ENCODE measurements around the gene STK32B.

DNA sequence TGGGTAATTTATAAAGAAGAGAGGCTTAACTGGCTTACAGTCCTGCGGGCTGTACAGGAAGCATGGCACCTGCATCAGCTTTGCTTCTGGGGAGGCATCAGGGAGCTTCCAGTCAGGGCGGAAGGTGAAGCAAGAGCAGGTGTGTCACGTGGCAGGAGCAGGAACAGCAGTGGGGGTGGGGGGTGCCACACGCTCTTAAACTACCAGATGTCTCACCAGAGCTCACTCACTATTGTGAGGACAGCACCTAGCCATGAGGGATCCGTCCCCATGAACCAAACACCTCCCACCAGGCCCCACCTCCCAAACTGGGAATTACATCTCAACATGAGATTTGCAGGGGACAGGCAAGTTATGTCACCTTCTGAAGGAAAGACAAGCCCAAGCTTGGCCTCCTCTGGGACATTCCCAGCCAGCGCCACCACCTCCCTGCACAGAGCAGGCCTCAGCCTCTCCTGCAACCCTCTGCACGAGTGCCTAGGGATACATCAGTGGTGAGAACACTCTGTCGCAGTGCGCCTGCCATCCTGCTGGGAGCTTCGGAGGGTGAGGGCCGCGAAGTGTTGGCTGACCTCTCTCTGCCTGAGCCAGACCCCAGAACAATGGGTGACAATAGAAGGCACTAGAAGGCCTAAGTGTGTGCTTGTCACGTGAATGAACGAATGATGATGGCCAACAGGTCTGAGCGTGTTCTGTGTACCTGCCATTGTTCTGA lies 412.8 kb downstream of the STK32B start:
- TF ChIP-seq POLR2A (IDR thresholded peaks at IDR 0.05; ENCODE audit: low read length) (no peak), GATA1 (IDR thresholded peaks at IDR 0.05; ENCODE audit: low read depth, low read length) (no peak)
